ENCODE data around the gene NMNAT2.
A peak's percentile ranks its signal among the peaks of the same experiment; 100 is the strongest.
"Not testable (repeated sequence)": the region's sequence is repeated elsewhere in the genome, so short reads cannot be mapped to it uniquely, and the experiment has no call there.

NMNAT2 gene

DNA sequence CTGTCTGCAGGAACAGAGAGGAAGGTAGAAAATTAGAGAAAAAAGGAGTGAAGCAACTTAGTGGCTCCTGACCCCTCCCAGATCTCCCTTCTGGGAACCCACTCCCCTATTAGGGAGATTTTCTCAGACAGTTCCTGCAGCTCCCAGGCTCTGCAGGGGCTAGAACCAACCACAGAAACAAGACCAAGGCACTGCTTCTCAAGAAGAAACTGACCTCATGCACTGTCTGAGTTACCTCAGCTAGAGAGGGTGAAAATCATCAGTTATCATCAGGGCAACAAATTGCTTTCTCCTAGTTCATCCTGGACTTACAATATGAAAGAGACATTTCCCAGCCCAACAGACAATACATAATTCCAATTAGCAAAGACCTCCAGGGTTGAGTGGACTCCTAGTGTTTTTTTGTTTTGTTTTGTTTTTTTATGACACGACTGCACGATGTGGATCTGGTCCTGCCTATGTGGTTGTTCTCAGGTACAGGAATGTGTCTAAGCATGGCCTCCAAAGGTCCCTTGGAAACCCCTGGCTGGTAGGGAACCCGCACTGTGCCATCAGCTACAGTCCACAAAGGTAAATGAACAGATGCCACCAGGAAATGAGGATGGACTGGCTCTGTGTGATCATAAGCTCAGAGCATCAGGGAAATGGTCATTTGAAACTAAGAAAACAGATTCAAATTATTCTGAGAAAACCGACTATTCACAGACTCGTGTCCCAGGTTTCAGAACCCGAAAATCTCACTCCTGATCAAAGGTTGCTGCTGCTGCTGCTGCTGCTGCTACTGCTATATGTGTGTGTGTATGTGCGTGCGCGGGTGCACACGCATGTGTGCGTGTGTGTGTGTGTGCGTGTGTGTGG lies 166.8 kb downstream of the NMNAT2 start:
- DNase-seq: no peak

DNA sequence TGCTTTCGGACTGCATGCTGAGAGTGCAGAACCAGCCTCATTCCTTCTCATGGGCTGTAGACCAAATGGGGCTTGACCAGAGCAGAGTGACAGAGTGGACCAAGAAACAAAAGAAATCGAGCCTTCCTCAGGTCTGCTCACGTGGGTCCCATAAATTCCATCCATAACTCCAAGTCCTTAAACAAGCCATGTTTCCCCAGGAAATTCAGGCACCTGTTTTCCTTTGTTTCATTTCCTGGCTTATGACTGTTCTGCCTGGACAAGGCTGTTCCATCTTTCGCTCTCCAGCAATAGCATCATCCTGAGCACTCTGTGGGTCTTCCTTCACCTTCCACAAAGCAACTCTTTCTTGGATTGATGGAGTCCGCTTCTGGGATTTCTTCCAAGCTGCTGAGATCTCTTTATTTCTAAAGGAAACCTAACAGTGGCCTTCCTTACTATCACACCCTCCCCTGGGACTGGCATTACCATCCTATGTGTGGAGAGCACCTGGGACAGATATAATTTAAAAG lies 168.2 kb downstream of the NMNAT2 start:
- DNase-seq: no peak

DNA sequence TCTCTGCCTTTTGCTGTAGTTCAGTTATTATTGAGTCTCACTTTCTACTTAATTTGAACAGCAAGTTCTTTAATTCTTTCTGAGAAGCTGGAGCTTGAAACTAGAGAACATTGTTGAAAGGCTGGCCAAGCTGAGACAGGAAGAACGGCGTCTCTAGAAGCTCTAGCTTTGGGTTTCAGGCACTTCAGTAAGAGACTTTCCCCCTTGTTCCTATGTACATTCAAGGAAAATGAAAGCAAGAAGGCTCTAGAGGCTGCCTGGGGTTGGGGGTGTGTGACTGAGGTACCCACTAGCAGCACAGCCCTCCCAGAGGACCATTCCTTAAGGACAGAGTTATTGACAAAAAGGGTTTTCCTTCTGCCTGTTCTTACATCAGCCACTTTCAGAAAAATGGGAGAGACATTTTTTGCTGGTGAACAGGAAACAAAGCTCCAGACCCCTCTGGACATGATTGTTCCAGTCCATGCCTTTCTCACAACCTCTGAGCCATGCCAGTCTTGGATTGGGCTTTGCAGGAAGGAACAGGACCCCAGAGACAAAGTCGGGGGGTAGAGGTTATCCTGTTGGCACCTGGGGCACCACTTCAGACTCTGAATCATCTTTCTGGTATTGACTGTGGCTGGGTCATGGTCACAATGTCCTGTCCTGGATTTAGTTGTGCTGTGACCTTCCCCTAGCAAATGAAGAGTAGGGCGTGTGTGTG lies 169.0 kb downstream of the NMNAT2 start:
- no peak for DNase-seq

DNA sequence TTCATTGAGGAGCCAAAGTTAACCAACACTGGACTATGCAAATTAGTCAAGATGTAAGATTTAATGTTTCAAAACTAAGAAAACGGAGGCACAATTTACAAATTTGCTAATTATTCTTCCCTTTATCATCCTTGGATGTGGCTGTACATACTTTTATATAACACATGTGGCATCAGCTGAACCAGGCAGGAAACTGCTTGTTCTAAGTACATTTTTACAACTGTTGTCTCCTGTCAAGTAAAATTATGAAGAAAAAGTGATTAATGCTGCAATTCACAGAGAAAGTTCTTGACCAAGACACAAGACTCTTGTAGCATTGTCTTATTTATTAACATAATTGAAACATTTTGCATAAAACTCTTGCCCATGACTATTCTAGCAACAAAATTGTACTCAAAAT lies 170.2 kb downstream of the NMNAT2 start:
- no peak for DNase-seq

DNA sequence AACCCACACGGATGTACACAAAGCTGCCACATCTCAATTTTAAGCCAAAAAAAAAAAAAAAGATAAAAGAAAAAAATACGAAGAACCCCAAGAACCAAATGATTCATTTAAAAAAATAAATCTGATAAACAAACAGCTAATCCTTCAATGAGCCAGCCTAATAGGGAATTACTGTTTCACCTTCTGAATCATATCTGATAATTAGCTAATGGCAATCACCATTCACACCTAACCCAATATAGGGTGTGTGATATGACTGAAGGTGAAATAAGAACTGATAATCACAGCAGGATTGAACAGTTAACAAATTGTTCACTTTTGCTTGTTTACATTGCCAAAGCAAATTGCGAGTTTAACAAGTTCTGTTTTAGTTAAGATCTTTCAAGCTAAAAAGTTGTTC lies 170.7 kb downstream of the NMNAT2 start:
- DNase-seq: no peak

DNA sequence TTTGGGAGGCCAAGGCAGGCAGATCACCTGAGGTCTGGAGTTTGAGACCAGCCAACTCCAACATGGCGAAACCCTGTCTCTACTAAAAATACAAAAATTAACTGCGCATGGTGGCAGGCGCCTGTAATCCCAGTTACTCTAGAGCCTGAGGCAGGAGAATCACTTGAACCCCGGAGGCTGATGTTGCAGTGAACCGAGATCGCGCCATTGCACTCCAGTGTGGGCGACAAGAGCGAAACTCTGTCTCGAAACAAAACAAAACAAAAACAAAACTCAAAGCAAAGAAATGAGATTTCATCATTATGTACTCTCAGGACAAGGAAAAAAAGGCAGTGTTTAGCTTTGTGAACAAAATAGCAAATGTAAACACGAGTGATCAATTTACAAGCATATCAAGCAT lies 171.1 kb downstream of the NMNAT2 start:
- DNase-seq: no peak

DNA sequence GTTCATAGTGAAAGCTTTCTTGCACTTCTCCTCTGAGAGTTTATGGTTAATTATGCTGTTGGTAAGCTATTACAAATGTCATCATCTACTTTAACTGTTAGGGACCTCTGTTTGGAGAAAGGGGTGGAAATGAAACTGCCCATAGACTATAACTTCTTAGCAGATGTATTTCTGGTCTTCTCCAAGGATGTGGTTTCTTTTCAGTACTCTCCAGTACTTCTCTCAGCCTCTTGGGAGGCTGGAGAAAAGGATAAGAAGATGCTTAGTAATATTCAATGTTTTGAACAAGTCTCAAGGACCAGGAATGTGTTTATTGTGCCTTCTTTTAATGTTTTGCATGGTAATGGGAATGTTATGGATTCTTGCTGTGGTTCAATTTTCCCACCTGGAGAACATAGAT lies 171.7 kb downstream of the NMNAT2 start:
- no peak for DNase-seq

DNA sequence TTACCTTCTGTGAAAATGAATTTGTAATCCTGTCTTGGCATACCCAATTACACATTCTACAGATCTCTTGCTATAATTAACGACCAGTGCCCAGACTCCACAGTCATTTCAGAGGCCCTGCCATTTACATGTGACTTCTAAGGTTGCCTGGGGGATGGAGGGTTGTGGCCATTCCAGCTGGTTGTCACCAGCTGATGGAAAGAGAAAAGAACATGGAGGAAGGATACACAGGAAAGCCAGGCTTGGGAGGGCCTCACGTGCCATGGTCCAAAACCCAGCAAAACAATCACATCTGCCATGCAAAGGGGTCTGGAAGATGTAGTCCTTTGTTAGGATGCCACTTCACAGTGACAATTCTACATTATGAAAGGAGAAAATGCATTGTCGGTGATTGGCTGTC lies 172.8 kb downstream of the NMNAT2 start:
- DNase-seq: no peak

DNA sequence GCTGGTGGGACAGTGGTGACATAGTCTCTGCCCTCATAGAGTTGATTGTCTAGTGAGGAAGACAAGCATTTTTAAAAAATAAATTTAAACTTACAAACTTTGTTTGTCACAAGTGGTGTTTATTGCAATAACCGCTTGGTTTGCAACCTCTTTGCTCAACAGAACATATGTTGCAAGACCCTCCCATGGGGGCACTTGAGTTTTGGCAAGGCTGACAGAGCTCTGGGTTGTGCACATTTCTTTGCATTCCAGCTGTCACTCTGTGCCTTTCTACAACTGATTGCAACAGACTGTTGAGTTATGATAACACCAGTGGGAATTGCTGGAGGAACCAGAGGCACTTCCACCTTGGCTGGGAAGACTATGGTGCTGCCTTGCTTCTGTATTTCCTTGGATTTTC lies 173.7 kb downstream of the NMNAT2 start:
- DNase-seq: no peak

DNA sequence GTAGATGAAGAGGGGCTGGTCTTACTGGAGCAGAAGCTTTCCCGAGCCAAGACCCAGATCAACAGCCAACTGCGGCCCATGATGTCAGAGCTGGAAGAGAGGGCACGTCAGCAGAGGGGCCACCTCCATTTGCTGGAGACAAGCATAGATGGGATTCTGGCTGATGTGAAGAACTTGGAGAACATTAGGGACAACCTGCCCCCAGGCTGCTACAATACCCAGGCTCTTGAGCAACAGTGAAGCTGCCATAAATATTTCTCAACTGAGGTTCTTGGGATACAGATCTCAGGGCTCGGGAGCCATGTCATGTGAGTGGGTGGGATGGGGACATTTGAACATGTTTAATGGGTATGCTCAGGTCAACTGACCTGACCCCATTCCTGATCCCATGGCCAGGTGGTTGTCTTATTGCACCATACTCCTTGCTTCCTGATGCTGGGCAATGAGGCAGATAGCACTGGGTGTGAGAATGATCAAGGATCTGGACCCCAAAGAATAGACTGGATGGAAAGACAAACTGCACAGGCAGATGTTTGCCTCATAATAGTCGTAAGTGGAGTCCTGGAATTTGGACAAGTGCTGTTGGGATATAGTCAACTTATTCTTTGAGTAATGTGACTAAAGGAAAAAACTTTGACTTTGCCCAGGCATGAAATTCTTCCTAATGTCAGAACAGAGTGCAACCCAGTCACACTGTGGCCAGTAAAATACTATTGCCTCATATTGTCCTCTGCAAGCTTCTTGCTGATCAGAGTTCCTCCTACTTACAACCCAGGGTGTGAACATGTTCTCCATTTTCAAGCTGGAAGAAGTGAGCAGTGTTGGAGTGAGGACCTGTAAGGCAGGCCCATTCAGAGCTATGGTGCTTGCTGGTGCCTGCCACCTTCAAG lies 174.8 kb downstream of the NMNAT2 start:
- DNase-seq: no peak

DNA sequence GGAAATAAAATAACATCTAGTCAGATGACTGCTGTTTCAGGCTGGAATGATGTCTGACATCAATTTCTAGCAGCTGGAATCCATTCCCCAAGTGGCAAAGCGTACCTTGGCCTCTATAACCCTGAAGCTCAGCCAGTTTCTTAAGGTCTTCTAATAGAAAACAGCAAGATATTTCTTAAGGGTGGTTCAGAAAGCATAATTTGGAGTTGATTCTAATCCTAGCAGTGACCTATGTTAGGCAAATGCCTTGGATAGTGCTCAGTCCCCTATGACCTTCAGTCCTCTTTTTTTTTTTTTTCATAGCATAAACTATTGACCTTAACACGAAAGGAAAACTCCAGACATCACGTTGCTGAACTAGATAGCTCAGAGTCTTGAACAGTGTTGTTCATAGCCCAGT lies 175.6 kb downstream of the NMNAT2 start:
- DNase-seq: no peak

DNA sequence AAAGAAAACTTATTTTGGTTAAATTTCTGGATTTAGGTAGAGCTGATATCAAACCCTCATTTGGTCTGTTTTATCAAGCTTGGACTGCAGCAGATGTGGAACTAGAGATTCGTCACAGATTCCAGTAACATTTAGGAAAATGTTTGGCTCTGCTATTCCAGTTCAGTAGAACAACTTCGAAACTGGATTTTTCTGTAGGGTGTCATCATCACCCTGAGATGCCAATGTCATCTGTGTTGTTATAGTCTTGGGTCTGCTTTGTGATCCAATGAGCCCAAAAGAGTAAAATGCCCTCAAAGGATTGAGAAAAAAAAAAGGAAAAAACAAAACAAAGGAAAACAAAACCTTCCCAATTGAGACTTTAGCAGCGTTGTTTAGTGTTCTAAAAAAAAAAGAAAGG lies 176.7 kb downstream of the NMNAT2 start:
- DNase-seq: no peak

DNA sequence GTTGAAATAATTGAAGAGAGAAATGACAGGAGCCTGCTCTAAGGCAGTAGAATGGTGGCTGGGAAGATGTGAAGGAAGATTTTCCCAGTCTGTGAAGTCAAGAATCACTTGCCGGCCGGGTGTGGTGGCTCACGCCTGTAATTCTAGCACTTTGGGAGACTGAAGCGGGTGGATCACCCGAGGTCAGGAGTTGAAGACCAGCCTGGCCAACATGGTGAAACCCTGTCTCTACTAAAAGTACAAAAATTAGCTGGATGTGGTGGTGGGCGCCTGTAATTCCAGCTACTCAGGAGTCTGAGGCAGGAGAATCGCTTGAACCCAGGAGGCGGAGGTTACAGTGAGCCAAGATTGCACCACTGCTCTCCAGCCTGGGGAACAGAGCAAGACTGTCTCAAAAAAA lies 177.3 kb downstream of the NMNAT2 start:
- not testable (repeated sequence) for DNase-seq

DNA sequence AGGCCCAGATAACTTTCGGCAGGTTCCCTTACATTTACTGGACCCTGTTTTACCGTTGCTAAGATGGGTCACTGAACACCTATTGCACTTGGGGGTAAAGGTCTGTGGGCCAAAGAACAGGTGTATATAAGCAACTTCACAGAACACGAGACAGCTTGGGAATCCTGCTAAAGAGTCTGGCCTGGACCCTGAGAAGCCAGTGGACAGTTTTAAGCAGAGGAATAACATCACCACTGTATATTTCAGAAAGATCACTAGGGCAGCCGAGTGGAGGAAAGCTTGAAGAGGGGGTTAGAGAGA lies 177.7 kb downstream of the NMNAT2 start:
- DNase-seq: no peak

DNA sequence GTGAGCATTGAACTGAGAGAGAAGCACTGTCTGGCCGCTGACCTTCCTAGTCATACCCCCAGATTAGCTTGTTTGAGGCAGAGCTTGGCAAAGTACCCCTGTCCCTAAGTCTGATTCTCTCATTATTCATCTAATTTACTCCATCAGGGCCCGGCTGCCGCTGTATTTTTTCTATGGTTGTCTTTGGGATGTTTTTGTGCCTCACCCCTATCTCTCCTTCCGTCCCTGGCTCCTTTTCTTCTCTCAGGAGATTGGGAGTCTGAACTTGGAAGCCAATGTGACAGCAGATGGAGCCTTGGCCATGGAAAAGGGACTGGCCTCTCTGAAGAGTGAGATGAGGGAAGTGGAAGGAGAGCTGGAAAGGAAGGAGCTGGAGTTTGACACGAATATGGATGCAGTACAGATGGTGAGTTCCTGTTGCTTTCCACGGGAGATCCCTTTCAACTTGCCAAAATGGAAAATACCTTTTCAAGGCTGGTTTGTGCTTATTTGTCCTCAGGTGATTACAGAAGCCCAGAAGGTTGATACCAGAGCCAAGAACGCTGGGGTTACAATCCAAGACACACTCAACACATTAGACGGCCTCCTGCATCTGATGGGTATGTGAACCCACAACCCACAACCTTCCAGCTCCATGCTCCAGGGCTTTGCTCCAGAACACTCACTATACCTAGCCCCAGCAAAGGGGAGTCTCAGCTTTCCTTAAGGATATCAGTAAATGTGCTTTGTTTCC lies 178.2 kb downstream of the NMNAT2 start:
- no peak for DNase-seq

DNA sequence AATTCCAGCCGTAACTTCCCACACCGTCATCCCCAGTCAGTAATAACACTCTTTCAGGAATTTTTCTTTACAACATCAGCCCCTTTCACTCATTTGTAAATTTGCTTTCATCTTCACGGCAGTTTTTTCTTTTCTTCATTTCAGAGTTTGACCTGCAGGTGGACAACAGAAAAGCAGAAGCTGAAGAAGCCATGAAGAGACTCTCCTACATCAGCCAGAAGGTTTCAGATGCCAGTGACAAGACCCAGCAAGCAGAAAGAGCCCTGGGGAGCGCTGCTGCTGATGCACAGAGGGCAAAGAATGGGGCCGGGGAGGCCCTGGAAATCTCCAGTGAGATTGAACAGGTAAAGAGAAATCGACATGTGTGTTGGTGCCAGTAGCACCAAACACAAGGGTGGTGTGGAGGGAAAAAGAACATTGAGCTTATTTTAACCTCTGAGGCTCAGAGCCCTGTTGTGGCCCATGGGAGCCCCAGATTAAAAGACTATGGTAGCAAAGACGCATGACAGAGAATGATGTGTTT lies 178.9 kb downstream of the NMNAT2 start:
- no peak for DNase-seq

DNA sequence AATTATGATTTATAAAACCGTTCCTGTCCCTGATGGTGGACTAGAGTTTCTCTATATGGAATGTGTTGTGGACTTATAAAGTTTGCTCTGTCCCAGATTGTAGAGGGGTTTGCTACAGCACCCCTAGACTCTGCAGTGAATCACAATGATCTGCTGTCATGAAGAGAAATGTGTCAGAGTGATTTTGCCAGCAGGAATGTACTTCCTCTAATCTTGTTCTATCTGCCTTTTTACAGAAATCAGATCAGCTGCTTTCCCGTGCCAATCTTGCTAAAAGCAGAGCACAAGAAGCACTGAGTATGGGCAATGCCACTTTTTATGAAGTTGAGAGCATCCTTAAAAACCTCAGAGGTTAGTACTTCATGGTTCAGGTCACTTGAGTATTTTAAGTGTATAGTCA lies 180.1 kb downstream of the NMNAT2 start:
- DNase-seq: no peak

DNA sequence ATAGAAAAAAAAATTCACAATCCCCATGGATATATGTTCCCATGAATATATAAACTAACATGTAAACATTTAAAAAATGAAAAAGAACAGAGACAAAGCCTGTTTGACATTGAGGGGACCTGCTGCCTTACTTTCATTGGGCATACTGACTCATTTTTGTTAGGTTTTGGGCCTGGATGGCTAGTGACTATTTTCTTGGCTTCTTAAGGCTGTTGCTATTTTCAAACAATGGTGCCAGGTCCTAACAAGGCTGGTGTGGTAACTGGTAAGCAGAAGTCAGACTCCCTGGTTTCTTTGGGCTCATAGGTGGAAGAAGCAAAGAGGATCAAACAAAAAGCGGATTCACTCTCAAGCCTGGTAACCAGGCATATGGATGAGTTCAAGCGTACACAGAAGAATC lies 181.1 kb downstream of the NMNAT2 start:
- no peak for DNase-seq

DNA sequence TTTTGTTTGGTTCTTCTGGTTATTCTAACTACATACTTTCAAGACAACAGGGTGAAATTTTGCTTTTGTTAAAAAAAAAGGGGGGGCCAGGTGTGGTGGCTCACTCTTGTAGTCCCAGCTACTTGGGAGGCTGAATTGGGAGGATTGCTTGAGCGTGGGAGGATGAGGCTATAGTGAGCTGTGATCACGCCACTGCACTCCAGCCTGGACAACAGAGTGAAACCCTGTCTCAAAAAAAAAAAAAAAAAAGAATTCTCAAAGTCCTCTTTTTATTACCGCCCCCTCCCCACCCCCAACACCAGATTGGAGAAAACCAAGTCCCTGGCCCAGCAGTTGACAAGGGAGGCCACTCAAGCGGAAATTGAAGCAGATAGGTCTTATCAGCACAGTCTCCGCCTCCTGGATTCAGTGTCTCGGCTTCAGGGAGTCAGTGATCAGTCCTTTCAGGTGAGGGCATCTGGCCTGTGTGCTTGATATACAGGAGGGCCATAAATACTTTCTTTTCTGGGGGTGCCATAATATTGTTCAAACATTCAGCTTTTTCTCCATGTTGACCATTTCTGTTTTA lies 181.9 kb downstream of the NMNAT2 start:
- DNase-seq: no peak

DNA sequence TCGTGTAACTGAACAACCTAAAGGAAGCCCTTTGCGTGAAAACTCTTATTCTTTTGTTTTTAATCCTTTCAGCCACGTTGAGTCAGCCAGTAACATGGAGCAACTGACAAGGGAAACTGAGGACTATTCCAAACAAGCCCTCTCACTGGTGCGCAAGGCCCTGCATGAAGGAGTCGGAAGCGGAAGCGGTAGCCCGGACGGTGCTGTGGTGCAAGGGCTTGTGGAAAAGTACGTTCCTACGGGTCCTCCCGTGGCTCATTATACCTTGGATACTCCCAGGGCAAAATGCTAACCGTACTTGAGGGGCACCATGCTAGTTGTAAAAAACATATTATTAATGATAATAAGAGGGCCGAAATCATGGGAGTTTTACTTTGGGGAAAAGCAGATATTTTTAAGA lies 182.7 kb downstream of the NMNAT2 start:
- DNase-seq: no peak

DNA sequence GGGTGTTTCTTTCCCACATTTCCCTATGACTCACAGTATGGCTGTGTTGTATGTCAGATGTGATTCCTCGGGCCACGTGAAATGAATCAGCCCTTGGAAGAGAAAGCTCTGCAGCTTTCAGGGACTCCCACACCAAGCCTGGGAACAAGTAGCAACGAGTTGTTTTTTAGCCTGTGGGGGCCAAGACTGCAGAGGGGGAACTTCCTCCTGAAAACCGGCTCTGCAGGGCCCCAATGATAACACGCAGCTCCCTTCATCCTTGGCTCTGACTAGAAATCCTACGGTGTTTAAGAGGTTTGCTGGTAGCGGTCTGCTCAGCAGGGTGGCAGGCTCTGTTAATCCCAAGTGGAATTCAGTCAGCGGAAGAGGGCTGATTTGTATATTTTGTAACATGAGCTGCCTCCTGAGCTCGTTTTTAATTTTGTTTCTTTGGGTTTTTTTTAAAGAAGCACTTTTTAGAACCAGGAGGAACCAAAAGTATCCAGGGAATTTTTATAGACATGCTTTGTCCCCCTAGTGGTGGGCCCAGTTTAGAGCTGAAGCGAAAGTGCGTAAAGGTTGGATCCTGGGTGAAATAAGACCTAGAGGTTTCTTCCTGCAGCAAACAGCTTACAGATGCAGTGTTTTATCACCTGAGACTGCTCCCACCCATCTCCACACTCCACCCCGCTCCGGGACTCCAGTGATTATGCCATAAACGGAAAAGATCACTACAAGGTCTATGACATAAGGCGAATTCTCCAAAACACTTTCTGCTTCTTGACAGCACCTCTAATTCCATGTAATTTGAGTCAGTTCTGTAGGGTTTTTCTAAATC lies 183.3 kb downstream of the NMNAT2 start:
- peak; percentile 45 for DNase-seq

All from 8988T (cell line).